K562 (cell line): ENCODE measurements around the gene MYMX. TPM values are rescaled to one million over a fixed set of nuclear protein-coding genes. Genes with fewer than 3 reads are reported as not detected.

Experiments
- ATAC-seq: fragments of 200-7000 bp; cut with Tn5 transposase; 3 replicates; pipeline ENCODE4 v1.9.1; 2020; ENCODE audit warnings: moderate library complexity
- BruUV-seq: library from RNA; stranded (reverse); fragments of 400-500 nt; replicated peaks from 2 replicates; lab custom pipeline; 2021; lab: Mats Ljungman, UMichigan
- CTCF ChIA-PET: fragments of 300-600 bp; formaldehyde crosslinking; extraction: SDS; loops from one replicate; lab custom pipeline; 2021; ENCODE audit warnings: low intra/inter-chr PET ratio; lab: Yijun Ruan, JAX
- POLR2A ChIA-PET: fragments of 300-600, 350-650 bp; sonication (Branson Sonifier 250); formaldehyde crosslinking; extraction: SDS; loops from one replicate; lab custom pipeline; 2021; ENCODE audit warnings: antibody characterized with exemption, inconsistent platforms; lab: Yijun Ruan, JAX
- DNase-seq, 4 experiments: peaks; one replicate each; pipeline versions ENCODE4 v3.0.0 to v3.0.0-alpha.2; 2011 to 2018; ENCODE audit warnings: low spot score in 3 of 4, mixed read lengths in 3 of 4; ENCODE audit errors: extremely low read depth in 1 of 4
- FAIRE-seq: peaks from 2 replicates; lab custom pipeline; 2011; peaks lifted over from hg19 to GRCh38; lab: Jason Lieb, UNC
- H2AFZ ChIP-seq: 2 replicates; pipeline ENCODE4 v1.6.0; 2011; ENCODE audit warnings: low read depth, low read length, control low read depth, inconsistent platforms
- H3K27ac ChIP-seq: fragments of 200-600 bp; 3 replicates; pipeline ENCODE4 v1.8.0; 2011; ENCODE audit warnings: low read depth, mild to moderate bottlenecking, control low read depth, inconsistent platforms, low read length, moderate library complexity, mixed read lengths; ENCODE audit errors: extremely low read depth
- H3K27me3 ChIP-seq, 2 experiments: fragments of 300-600 bp in 1 of 2; 2 replicates in 1 of 2; 3 replicates in 1 of 2; pipeline versions ENCODE4 v1.6.0 to v1.8.0; 2011; ENCODE audit warnings: inconsistent platforms in 2 of 2, low read length in 2 of 2, mild to moderate bottlenecking in 1 of 2, mixed read lengths in 1 of 2, moderate library complexity in 1 of 2; ENCODE audit not compliant: control insufficient read depth in 2 of 2, insufficient read depth in 2 of 2
- H3K36me3 ChIP-seq: fragments of 300-600 bp; 3 replicates; pipeline ENCODE4 v1.8.0; 2011; ENCODE audit warnings: mild to moderate bottlenecking, low read length, inconsistent platforms; ENCODE audit not compliant: control insufficient read depth, insufficient read depth
- H3K4me1 ChIP-seq, 2 experiments: fragments of 200-600 bp in 1 of 2; replicated peaks in 1 of 2; 2 replicates in 1 of 2; 3 replicates in 1 of 2; pipeline versions ENCODE4 v1.5.1 to v1.8.0; 2011; ENCODE audit warnings: inconsistent platforms in 2 of 2, low read length in 2 of 2, mild to moderate bottlenecking in 1 of 2, mixed read lengths in 1 of 2, moderate library complexity in 1 of 2; ENCODE audit not compliant: control insufficient read depth in 2 of 2, insufficient read depth in 2 of 2
- H3K4me2 ChIP-seq: 2 replicates; pipeline ENCODE4 v1.6.1; 2011; ENCODE audit warnings: low read length, control low read depth, inconsistent platforms, mixed read lengths; ENCODE audit not compliant: insufficient read depth
- H3K4me3 ChIP-seq: fragments of 200-600 bp; sonication (generic), shearing (Covaris generic); 2 replicates; pipeline ENCODE4 v1.5.1; 2016; ENCODE audit warnings: control low read depth, inconsistent platforms
- H3K79me2 ChIP-seq: fragments of 200-600 bp; 3 replicates; pipeline ENCODE4 v1.8.0; 2011; ENCODE audit warnings: low read length, inconsistent platforms; ENCODE audit not compliant: control insufficient read depth, insufficient read depth
- H3K9ac ChIP-seq, 2 experiments: 2 replicates each; pipeline versions ENCODE4 v1.6.0 to v1.6.1; 2011; ENCODE audit warnings: low read depth in 2 of 2, low read length in 2 of 2, control low read depth in 1 of 2, inconsistent platforms in 1 of 2, mild to moderate bottlenecking in 1 of 2, mixed read lengths in 1 of 2; ENCODE audit not compliant: insufficient read depth in 1 of 2
- H3K9me1 ChIP-seq: one replicate; pipeline ENCODE4 v1.6.0; 2011; ENCODE audit warnings: inconsistent platforms, mild to moderate bottlenecking, low read length, moderate library complexity; ENCODE audit not compliant: control insufficient read depth, insufficient read depth
- H3K9me3 ChIP-seq: replicated peaks from 2 replicates; pipeline ENCODE4 v1.5.1; 2011; ENCODE audit warnings: low read depth, low read length, inconsistent platforms; ENCODE audit not compliant: control insufficient read depth, insufficient read depth
- H4K20me1 ChIP-seq: replicated peaks from 2 replicates; pipeline ENCODE4 v1.6.1; 2011; ENCODE audit warnings: low read length, inconsistent platforms, mixed read lengths; ENCODE audit not compliant: control insufficient read depth, insufficient read depth
- ARHGAP35 ChIP-seq: fragments of 450-650 bp; IDR thresholded peaks from 2 replicates; pipeline ENCODE4 v1.6.1; 2018; ENCODE audit not compliant: partially characterized antibody
- CBX3 ChIP-seq, 2 experiments: IDR thresholded peaks; 1 replicate in 1 of 2; 2 replicates in 1 of 2; pipeline ENCODE4 v1.6.1; 2012; ENCODE audit warnings: inconsistent platforms in 2 of 2, low read length in 2 of 2, borderline replicate concordance in 1 of 2, control low read depth in 1 of 2
- DNMT1 ChIP-seq: fragments of 450-650 bp; IDR thresholded peaks from 2 replicates; pipeline ENCODE4 v1.6.1; 2016; ENCODE audit warnings: antibody characterized with exemption, mild to moderate bottlenecking
- EP300 ChIP-seq: IDR thresholded peaks from 2 replicates; pipeline ENCODE4 v1.6.1; 2012; ENCODE audit warnings: low read length, improper control_type of control experiment
- GTF2E2 ChIP-seq: fragments of 200-800 bp; sonication (Bioruptor generic); IDR thresholded peaks from 2 replicates; pipeline ENCODE4 v1.6.1; 2016; ENCODE audit warnings: missing genetic modification characterization, missing compliant biosample characterization
- KAT8 ChIP-seq: fragments of 450-650 bp; IDR thresholded peaks from 2 replicates; pipeline ENCODE4 v1.6.1; 2016; ENCODE audit warnings: low read depth, mild to moderate bottlenecking
- LARP7 ChIP-seq: fragments of 450-650 bp; IDR thresholded peaks from 2 replicates; pipeline ENCODE4 v1.6.1; 2016
- MAFK ChIP-seq: IDR thresholded peaks from 2 replicates; pipeline ENCODE4 v1.6.1; 2011; ENCODE audit warnings: low read length, improper control_type of control experiment
- MTA3 ChIP-seq: fragments of 450-650 bp; formaldehyde crosslinking; IDR thresholded peaks from 2 replicates; pipeline ENCODE4 v1.6.1; 2017; ENCODE audit warnings: mild to moderate bottlenecking, borderline replicate concordance
- MXI1 ChIP-seq: IDR thresholded peaks from 2 replicates; pipeline ENCODE4 v1.6.1; 2011; ENCODE audit warnings: low read depth, mild to moderate bottlenecking, improper control_type of control experiment, low read length
- NR4A1 ChIP-seq, 2 experiments: fragments of 250-450 bp in 1 of 2; fragments of 450-650 bp in 1 of 2; sonication (Bioruptor Pico) in 1 of 2; IDR thresholded peaks; 2 replicates each; pipeline versions ENCODE4 v1.4.0 to v1.6.1; 2016 to 2020; ENCODE audit warnings: mild to moderate bottlenecking in 2 of 2, missing compliant biosample characterization in 1 of 2, missing genetic modification characterization in 1 of 2, moderate library complexity in 1 of 2
- POLR2G ChIP-seq: fragments of 200-400 bp; formaldehyde crosslinking; IDR thresholded peaks from 2 replicates; pipeline ENCODE4 v1.6.1; 2017; ENCODE audit warnings: low read depth, mild to moderate bottlenecking, antibody characterized with exemption, low read length, moderate library complexity
- POU5F1 ChIP-seq: fragments of 150-350 bp; IDR thresholded peaks from 2 replicates; pipeline ENCODE4 v1.6.1; 2014; ENCODE audit warnings: borderline replicate concordance, low read length, low read depth, mild to moderate bottlenecking; ENCODE audit not compliant: partially characterized antibody
- SOX6 ChIP-seq: fragments of 450-650 bp; IDR thresholded peaks from 2 replicates; pipeline ENCODE4 v1.6.1; 2014; ENCODE audit warnings: mild to moderate bottlenecking
- TAF15 ChIP-seq: fragments of 200-400 bp; formaldehyde crosslinking; IDR thresholded peaks from 2 replicates; pipeline ENCODE4 v1.6.1; 2017; ENCODE audit warnings: mild to moderate bottlenecking, low read depth, low read length, moderate library complexity
- ZBTB7A ChIP-seq: IDR thresholded peaks from 2 replicates; pipeline ENCODE4 v1.6.1; 2011; ENCODE audit warnings: low read depth, mild to moderate bottlenecking, low read length, moderate library complexity, borderline replicate concordance; ENCODE audit not compliant: control insufficient read depth
- ZNF707 ChIP-seq: fragments of 250-450 bp; sonication (Bioruptor Pico); conservative IDR thresholded peaks from 2 replicates; pipeline ENCODE4 v1.8.0; 2022; ENCODE audit warnings: inconsistent platforms, mild to moderate bottlenecking, moderate library complexity
- WGBS: fragments of 100-300 bp; shearing (Covaris generic); methylation state at CpG from one replicate; pipeline ENCODE4 v1.1.6; 2016; ENCODE audit warnings: low coverage, mixed read lengths; ENCODE audit not compliant: insufficient coverage; ENCODE audit errors: missing lambda C conversion rate; 5-methylcytosine and 5-hydroxymethylcytosine counted together
- in situ Hi-C: fragments of 300-500 bp; cut with MboI; formaldehyde crosslinking; loops from 4 replicates; pipeline ENCODE4 v1.15.0; 2018; ENCODE audit warnings: inconsistent platforms, mixed read lengths
- intact Hi-C: fragments of 100-400 bp; cut with micrococcal nuclease; formaldehyde crosslinking; loops from 2 replicates; pipeline ENCODE4 v1.14.2; 2022
- polyA plus RNA-seq, 8 experiments: library from polyadenylated mRNA; depleted of rRNA in 4 of 8; stranded (reverse) in 5 of 8; unstranded in 3 of 8; fragments of >200 nt; fragmentation: Nextera tagmentation in 2 of 8; fragmentation: Illumina TruSeq in 1 of 8; extraction: Ambion mirVana in 2 of 8; extraction: Trizol in 1 of 8; gene quantifications; 2 replicates each; pipeline versions ENCODE4 v1.2.1 to v1.2.3, GENCODE V29; 2011 to 2014; ENCODE audit warnings: inconsistent platforms in 1 of 8, missing spikeins in 1 of 8
- total RNA-seq, 7 experiments: library from RNA; depleted of rRNA in 6 of 7; stranded (reverse); fragments of >200 nt in 6 of 7; fragmentation: Illumina TruSeq in 2 of 7; extraction: Trizol in 2 of 7; gene quantifications; 2 replicates each; pipeline versions ENCODE4 v1.2.1 to v1.2.3, GENCODE V29; 2011 to 2021; ENCODE audit warnings: low replicate concordance in 1 of 7
- TF ChIP-seq, protein P1 (sequence below), 2 experiments: fragments of 450-650 bp; conservative IDR thresholded peaks; 2 replicates each; pipeline ENCODE4 v1.6.1; 2017; ENCODE audit warnings: mild to moderate bottlenecking in 2 of 2, moderate library complexity in 2 of 2
- TF ChIP-seq, protein P2 (sequence below): fragments of 450-650 bp; IDR thresholded peaks from 2 replicates; pipeline ENCODE4 v1.6.1; 2016; ENCODE audit warnings: borderline replicate concordance

MYMX gene
- total and polyA plus RNA-seq, 9 of the 15 experiments (the other 6 are each of a cell fraction or from before 2014, with no cell fraction given), result 0.12 TPM; not detected in 8

GRCh38 chr6:44226368-44227147 lies 9.8 kb downstream of the MYMX start:
- in situ Hi-C loops, result no loop called here
- peak overlapping the region; percentile 75 for H3K27ac ChIP-seq
- no TSS peak for BruUV-seq
- TF ChIP-seq MAFK (no peak), ARHGAP35 (peak; percentile 69), NR4A1 (CRISPR knock-in tag; IDR thresholded peaks at IDR 0.05) (no peak), NR4A1 (tag; IDR thresholded peaks at IDR 0.05) (no peak), POLR2G (no peak), DNMT1 (no peak), CBX3 (IDR thresholded peaks at IDR 0.05; ENCODE audit: borderline replicate concordance in 1 of 2, low read length in 2 of 2) (no peak), EP300 (no peak), LARP7 (no peak), GTF2E2 (tag) (no peak), MXI1 (no peak), KAT8 (no peak), MTA3 (no peak), POU5F1 (no peak), TAF15 (no peak), ZNF707 (CRISPR knock-in tag) (no peak), SOX6 (no peak), ZBTB7A (no peak)
- TF ChIP-seq, protein P1, sequence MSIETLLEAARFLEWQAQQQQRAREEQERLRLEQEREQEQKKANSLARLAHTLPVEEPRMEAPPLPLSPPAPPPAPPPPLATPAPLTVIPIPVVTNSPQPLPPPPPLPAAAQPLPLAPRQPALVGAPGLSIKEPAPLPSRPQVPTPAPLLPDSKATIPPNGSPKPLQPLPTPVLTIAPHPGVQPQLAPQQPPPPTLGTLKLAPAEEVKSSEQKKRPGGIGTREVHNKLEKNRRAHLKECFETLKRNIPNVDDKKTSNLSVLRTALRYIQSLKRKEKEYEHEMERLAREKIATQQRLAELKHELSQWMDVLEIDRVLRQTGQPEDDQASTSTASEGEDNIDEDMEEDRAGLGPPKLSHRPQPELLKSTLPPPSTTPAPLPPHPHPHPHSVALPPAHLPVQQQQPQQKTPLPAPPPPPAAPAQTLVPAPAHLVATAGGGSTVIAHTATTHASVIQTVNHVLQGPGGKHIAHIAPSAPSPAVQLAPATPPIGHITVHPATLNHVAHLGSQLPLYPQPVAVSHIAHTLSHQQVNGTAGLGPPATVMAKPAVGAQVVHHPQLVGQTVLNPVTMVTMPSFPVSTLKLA (conservative IDR thresholded peaks at IDR 0.05), result no peak
- TF ChIP-seq, protein P2, sequence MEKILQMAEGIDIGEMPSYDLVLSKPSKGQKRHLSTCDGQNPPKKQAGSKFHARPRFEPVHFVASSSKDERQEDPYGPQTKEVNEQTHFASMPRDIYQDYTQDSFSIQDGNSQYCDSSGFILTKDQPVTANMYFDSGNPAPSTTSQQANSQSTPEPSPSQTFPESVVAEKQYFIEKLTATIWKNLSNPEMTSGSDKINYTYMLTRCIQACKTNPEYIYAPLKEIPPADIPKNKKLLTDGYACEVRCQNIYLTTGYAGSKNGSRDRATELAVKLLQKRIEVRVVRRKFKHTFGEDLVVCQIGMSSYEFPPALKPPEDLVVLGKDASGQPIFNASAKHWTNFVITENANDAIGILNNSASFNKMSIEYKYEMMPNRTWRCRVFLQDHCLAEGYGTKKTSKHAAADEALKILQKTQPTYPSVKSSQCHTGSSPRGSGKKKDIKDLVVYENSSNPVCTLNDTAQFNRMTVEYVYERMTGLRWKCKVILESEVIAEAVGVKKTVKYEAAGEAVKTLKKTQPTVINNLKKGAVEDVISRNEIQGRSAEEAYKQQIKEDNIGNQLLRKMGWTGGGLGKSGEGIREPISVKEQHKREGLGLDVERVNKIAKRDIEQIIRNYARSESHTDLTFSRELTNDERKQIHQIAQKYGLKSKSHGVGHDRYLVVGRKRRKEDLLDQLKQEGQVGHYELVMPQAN, result no peak

More at GRCh38 chr6:44226368-44227147, 9.8 kb downstream of the MYMX start:
- Histone ChIP-seq H3K36me3 (peaks cover 47% of the 10 kb centered on the region), H3K9ac (peak overlapping the region; percentile 59 to 92), H2AFZ (no peak overlapping the region), H3K79me2 (peaks cover 56% of the 10 kb centered on the region), H3K27me3 (no peaks in the 10 kb centered on the region), H3K4me2 (peak overlapping the region; percentile 79), H4K20me1 (peaks cover 3% of the 10 kb centered on the region; the same call in 1 of the 2 replicates), H3K4me3 (peak overlapping the region; percentile 26; the same call in 1 of the 2 replicates), H3K4me1 (peaks cover 57 to 73% of the 10 kb centered on the region in 2 experiments), H3K9me1 (peaks cover 6% of the 10 kb centered on the region), H3K9me3 (no peaks in the 10 kb centered on the region)
- POLR2A ChIA-PET, result interaction anchor here (0.6 to 6.8 kb wide), 12 partner anchors 9 to 126 kb away, joined by 3 to 104 read pairs (median 4); partner anchors contain the start of genes HSP90AB1 and MYMX
- WGBS, result 32% methylated on average over 14 of the region's 15 CpGs
- FAIRE-seq (peak; percentile 78), DNase-seq (peak; percentile 45 to 74 (median 52)), ATAC-seq (0 out of 3 replicates have a peak, but pooled peaks have one; percentile 1)
- CTCF ChIA-PET, result interaction anchor here (0.5 kb wide), 1 partner anchor 52 kb away, joined by 3 read pairs; no protein-coding TSS in a partner anchor
- intact Hi-C loops, result loop anchor here (1.0 to 10.0 kb wide), 3 partner anchors 20 to 592 kb away; partner anchors contain the start of gene MAD2L1BP
